Spleen (tissue), 11 donors: Measurements from ENCODE around the gene ARID1A. TPM values are rescaled to one million over a fixed set of nuclear protein-coding genes. Genes with fewer than 3 reads are reported as not detected.

Experiments used
- DNase-seq: peaks from one replicate; pipeline ENCODE4 v3.0.0-alpha.2; 2020
- H3K27ac ChIP-seq, 8 donors: fragments of 200-600 bp; sonication (generic) in 7 of 8; 1 replicate in 4 of 8; 2 replicates in 4 of 8; pipeline versions ENCODE4 v1.5.0 to v1.8.0; 2016 to 2021; ENCODE audit warnings: inconsistent platforms in 4 of 8, mild to moderate bottlenecking in 4 of 8, moderate library complexity in 1 of 8
- H3K27me3 ChIP-seq, 7 donors: fragments of 200-600 bp; sonication (generic) in 6 of 7; replicated peaks in 1 of 7; 1 replicate in 4 of 7; 2 replicates in 3 of 7; pipeline versions ENCODE4 v1.5.0 to v1.8.0; 2016 to 2021; ENCODE audit warnings: inconsistent platforms in 3 of 7, mild to moderate bottlenecking in 1 of 7
- H3K36me3 ChIP-seq, 6 donors: fragments of 200-600 bp; sonication (generic) in 5 of 6; 1 replicate in 4 of 6; 2 replicates in 2 of 6; pipeline versions ENCODE4 v1.5.0 to v1.8.0; 2016 to 2021; ENCODE audit warnings: inconsistent platforms in 2 of 6
- H3K4me1 ChIP-seq, 6 donors: fragments of 200-600 bp; sonication (generic) in 5 of 6; 1 replicate in 3 of 6; 2 replicates in 3 of 6; pipeline versions ENCODE4 v1.5.0 to v1.8.0; 2016 to 2021; ENCODE audit warnings: inconsistent platforms in 3 of 6
- H3K4me3 ChIP-seq, 8 donors: fragments of 200-600 bp; sonication (generic) in 7 of 8; 1 replicate in 4 of 8; 2 replicates in 4 of 8; pipeline versions ENCODE4 v1.5.0 to v1.8.0; 2016 to 2021; ENCODE audit warnings: inconsistent platforms in 4 of 8, mild to moderate bottlenecking in 4 of 8, moderate library complexity in 2 of 8
- H3K9me3 ChIP-seq, 8 donors: fragments of 200-600 bp; sonication (generic) in 7 of 8; 1 replicate in 4 of 8; 2 replicates in 4 of 8; pipeline versions ENCODE4 v1.5.0 to v1.8.0; 2016 to 2021; ENCODE audit warnings: inconsistent platforms in 4 of 8
- POLR2A ChIP-seq, 3 donors: fragments of 450-650 bp; IDR thresholded peaks; one replicate each; pipeline ENCODE4 v1.5.1; 2017; ENCODE audit warnings: antibody characterized with exemption in 3 of 3, mild to moderate bottlenecking in 1 of 3
- POLR2AphosphoS5 ChIP-seq, 3 donors: sonication (generic); formaldehyde crosslinking; IDR thresholded peaks; one replicate each; pipeline ENCODE4 v1.5.1; 2017; ENCODE audit warnings: antibody characterized with exemption in 3 of 3
- WGBS, 5 donors: extraction: QIAGEN DNeasy Blood & Tissue Kit in 3 of 5; methylation state at CpG; one replicate each; pipeline versions ENCODE4 v1.1.5 to v1.1.7; 2013 to 2018; 5-methylcytosine and 5-hydroxymethylcytosine counted together
- intact Hi-C: fragments of 100-400 bp; cut with DNase I; formaldehyde crosslinking; loops from one replicate; pipeline ENCODE4 v1.15.0; 2023; ENCODE audit warnings: low total_unique reads
- polyA plus RNA-seq, 3 donors: library from polyadenylated mRNA; stranded (reverse); fragments of 200-250 nt; gene quantifications; one replicate each; pipeline ENCODE4 v1.2.1, GENCODE V29; 2013
- total RNA-seq, 7 donors: library from RNA; depleted of rRNA in 3 of 7; stranded (reverse); fragments of >200 nt in 3 of 7; fragmentation: NEBNext Ultra II Directional in 4 of 7; extraction: Animal tissue kit (Norgen Biotek cat#: 25700) in 4 of 7; gene quantifications; one replicate each; pipeline versions ENCODE4 v1.1.0 to v1.2.1, GENCODE V29; 2016 to 2021
- TF ChIP-seq, protein P1 (sequence below), 11 experiments: fragments of 200-600 bp in 7 of 11; fragments of 450-650 bp in 4 of 11; sonication (generic) in 4 of 11; IDR thresholded peaks in 8 of 11; conservative IDR thresholded peaks in 3 of 11; 1 replicate in 7 of 11; 2 replicates in 4 of 11; pipeline versions ENCODE4 v1.4.0 to v1.8.0; 2016 to 2021; ENCODE audit warnings: antibody characterized with exemption in 11 of 11, inconsistent platforms in 4 of 11, mild to moderate bottlenecking in 1 of 11
- donor health status: healthy with polysubstance abuse.
- donor health status: DM: no; HTN: no; CAD: no; lungs with moderate emphysema.
- donor health status: DM: no; HTN: no; CAD: no.
- donor health status: Bipolar disorder and iron deficiency.
- donor health status: healthy.
- donor health status: DM: no; HTN: no; CAD: no.
- donor health status: DM: yes; HTN: yes; CAD: no.

ARID1A gene
- total and polyA plus RNA-seq, 10 donors: 9.8 to 121 (median 91.8) TPM

DNA sequence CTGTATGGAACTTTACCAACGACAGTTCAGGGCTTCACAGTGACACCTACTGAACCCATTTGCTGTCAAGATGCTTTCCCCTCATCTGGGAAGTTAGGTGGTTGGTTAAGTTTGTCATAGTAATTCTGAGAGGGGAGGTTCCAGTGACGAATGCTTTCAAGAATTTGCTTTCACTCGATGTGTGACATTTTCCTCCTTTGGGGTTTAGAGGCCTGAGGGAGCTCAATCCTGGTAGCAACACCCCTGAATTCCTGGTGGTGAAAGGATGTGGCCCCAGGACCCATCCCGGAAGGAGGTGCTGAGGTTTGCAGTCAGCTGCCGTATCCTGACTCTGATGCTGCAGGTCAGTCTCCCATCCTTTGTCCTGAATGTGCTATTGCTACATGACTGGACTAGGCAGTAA lies 94.7 kb downstream of the ARID1A start:
- no peaks in the 10 kb centered on the region for H3K27me3 ChIP-seq
- H3K36me3 ChIP-seq: peaks cover 0 to 48% (median 16%) of the 10 kb centered on the region in 6 donors
- H3K4me1 ChIP-seq: peaks cover 19 to 58% (median 40%) of the 10 kb centered on the region in 6 donors
- TF ChIP-seq POLR2A (IDR thresholded peaks at IDR 0.05): no peak
- TF ChIP-seq POLR2AphosphoS5 (IDR thresholded peaks at IDR 0.05): no peak
- TF ChIP-seq, protein P1, sequence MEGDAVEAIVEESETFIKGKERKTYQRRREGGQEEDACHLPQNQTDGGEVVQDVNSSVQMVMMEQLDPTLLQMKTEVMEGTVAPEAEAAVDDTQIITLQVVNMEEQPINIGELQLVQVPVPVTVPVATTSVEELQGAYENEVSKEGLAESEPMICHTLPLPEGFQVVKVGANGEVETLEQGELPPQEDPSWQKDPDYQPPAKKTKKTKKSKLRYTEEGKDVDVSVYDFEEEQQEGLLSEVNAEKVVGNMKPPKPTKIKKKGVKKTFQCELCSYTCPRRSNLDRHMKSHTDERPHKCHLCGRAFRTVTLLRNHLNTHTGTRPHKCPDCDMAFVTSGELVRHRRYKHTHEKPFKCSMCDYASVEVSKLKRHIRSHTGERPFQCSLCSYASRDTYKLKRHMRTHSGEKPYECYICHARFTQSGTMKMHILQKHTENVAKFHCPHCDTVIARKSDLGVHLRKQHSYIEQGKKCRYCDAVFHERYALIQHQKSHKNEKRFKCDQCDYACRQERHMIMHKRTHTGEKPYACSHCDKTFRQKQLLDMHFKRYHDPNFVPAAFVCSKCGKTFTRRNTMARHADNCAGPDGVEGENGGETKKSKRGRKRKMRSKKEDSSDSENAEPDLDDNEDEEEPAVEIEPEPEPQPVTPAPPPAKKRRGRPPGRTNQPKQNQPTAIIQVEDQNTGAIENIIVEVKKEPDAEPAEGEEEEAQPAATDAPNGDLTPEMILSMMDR (IDR thresholded peaks at IDR 0.05 in 8 of 11, conservative IDR thresholded peaks at IDR 0.05 in 3 of 11): no peak
- no peaks in the 10 kb centered on the region for H3K9me3 ChIP-seq
- no peak overlapping the region for H3K4me3 ChIP-seq
- intact Hi-C loops: loop anchor here (5.0 kb wide), 1 partner anchor 188 kb away; no protein-coding TSS in a partner anchor
- no peak for DNase-seq
- WGBS, 5 donors: 56 to 70% (median 61%) methylated on average over 4 to 5 of the region's 5 CpGs
- H3K27ac ChIP-seq: peak overlapping the region in 1 of 8 donors; percentile 3

- intact Hi-C loops: loop anchor here (5.0 kb wide), 1 partner anchor 189 kb away; no protein-coding TSS in a partner anchor
- WGBS, 5 donors: 45 to 60% (median 55%) methylated on average over 6 of the region's 6 CpGs
Observed at GRCh38 chr1:26791148-26791547, 95.3 kb downstream of the ARID1A start.

DNA sequence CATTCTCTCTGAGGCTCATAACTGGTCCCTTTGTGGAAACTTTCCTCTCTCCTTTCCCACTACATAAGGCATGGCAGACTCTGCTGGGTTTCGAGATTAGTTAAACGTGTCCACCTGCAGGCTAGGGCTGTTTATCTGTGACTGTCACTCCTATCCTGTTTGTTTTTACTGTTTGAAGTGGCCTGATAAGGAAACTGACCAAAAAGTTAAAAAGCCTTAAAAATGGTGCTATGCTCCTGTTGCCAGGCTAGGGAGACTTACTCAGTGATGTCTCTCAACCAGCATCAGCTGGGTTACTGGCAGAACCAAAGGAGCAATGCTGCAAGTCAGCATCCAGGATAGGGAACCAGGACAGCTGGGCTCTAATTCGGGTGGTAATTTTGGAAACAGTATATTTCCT lies 95.8 kb downstream of the ARID1A start:
- no peak for DNase-seq
- H3K27ac ChIP-seq: no peak overlapping the region
- peaks cover 0 to 59% (median 16%) of the 10 kb centered on the region in 6 donors for H3K36me3 ChIP-seq
- H3K4me3 ChIP-seq: no peak overlapping the region
- TF ChIP-seq POLR2AphosphoS5 (IDR thresholded peaks at IDR 0.05) (no peak), POLR2A (IDR thresholded peaks at IDR 0.05) (no peak)
- TF ChIP-seq, protein P1 (IDR thresholded peaks at IDR 0.05 in 8 of 11, conservative IDR thresholded peaks at IDR 0.05 in 3 of 11): no peak
- intact Hi-C loops: loop anchor here (5.0 kb wide), 1 partner anchor 189 kb away; no protein-coding TSS in a partner anchor
- H3K9me3 ChIP-seq: no peaks in the 10 kb centered on the region
- H3K4me1 ChIP-seq: peaks cover 8 to 47% (median 30%) of the 10 kb centered on the region in 6 donors
- H3K27me3 ChIP-seq: no peaks in the 10 kb centered on the region
- WGBS, 5 donors: 67 to 81% (median 69%) methylated on average over 3 of the region's 3 CpGs

More at GRCh38 chr1:26791148-26791547, 95.3 kb downstream of the ARID1A start:
- no peaks in the 10 kb centered on the region for H3K9me3 ChIP-seq
- TF ChIP-seq, protein P1 (IDR thresholded peaks at IDR 0.05 in 8 of 11, conservative IDR thresholded peaks at IDR 0.05 in 3 of 11): no peak
- TF ChIP-seq POLR2AphosphoS5 (IDR thresholded peaks at IDR 0.05) (no peak), POLR2A (IDR thresholded peaks at IDR 0.05) (no peak)
- DNase-seq: no peak
- H3K27me3 ChIP-seq: no peaks in the 10 kb centered on the region
- H3K4me3 ChIP-seq: no peak overlapping the region
- H3K36me3 ChIP-seq: peaks cover 0 to 54% (median 16%) of the 10 kb centered on the region in 6 donors
- H3K4me1 ChIP-seq: peaks cover 13 to 52% (median 34%) of the 10 kb centered on the region in 6 donors
- no peak overlapping the region for H3K27ac ChIP-seq

- WGBS, 5 donors: 91 to 95% (median 93%) methylated on average over 2 of the region's 2 CpGs
- TF ChIP-seq POLR2AphosphoS5 (IDR thresholded peaks at IDR 0.05): no peak
- no peak for TF ChIP-seq POLR2A (IDR thresholded peaks at IDR 0.05)
- TF ChIP-seq, protein P1 (IDR thresholded peaks at IDR 0.05 in 8 of 11, conservative IDR thresholded peaks at IDR 0.05 in 3 of 11): no peak
- no peak for DNase-seq
- H3K4me1 ChIP-seq: peaks cover 4 to 47% (median 22%) of the 10 kb centered on the region in 6 donors
- no peak overlapping the region for H3K4me3 ChIP-seq
- H3K27ac ChIP-seq: no peak overlapping the region
- no peaks in the 10 kb centered on the region for H3K27me3 ChIP-seq
- intact Hi-C loops: loop anchor here (5.0 kb wide), 1 partner anchor 191 kb away; no protein-coding TSS in a partner anchor
- H3K9me3 ChIP-seq: no peaks in the 10 kb centered on the region
- H3K36me3 ChIP-seq: peaks cover 0 to 71% (median 16%) of the 10 kb centered on the region in 6 donors
Observed at GRCh38 chr1:26792924-26793323, 97.1 kb downstream of the ARID1A start.
